Pulmonary artery endothelial cell (primary cell): Measurements from ENCODE around the gene NDUFAF3. TPM values are rescaled to one million over a fixed set of nuclear protein-coding genes. Genes with fewer than 3 reads are reported as not detected.

Experiments used
- DNase-seq: peaks from one replicate; pipeline ENCODE4 v3.0.0-alpha.2; 2011; ENCODE audit warnings: low read depth, low spot score
- total RNA-seq: library from RNA; depleted of rRNA; stranded (reverse); fragments of >200 nt; gene quantifications from 2 replicates; pipeline ENCODE4 v1.2.3, GENCODE V29; 2014

NDUFAF3 gene
- total RNA-seq, 1 donor from 2014 or later, result 65.7 TPM

DNA sequence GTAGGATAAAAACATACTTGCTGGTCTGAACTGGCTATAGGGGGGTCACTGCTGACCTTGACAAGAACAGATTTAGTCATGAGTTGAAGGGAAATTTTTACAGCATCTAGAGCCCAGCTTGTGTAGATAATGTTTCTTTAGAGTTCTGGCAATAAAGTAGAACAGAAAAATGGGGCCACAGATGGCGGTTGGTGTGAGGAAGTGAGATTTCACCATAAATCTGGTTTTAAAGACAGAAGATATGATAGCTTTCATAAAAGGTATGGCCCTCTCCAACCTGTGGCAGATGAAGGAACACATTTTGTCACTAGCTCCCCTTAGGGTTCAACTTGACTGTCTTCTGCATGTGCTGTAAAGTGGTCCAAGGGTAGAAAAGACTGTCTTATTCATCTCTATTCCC lies 31.6 kb downstream of the NDUFAF3 start:
- no peak for DNase-seq

GRCh38 chr3:49054344-49054862 lies 32.5 kb downstream of the NDUFAF3 start:
- no peak for DNase-seq

GRCh38 chr3:49057268-49057667 lies 35.3 kb downstream of the NDUFAF3 start:
- DNase-seq, result no peak

- DNase-seq, result no peak
These were observed 36.1 kb downstream of the NDUFAF3 start for GRCh38 chr3:49058011-49058410.

Other genes starting within 250 kb of the NDUFAF3 start
- 46.6 and 52.0 TPM in 2 replicates for gene PRKAR2A, start 174.2 kb upstream of the NDUFAF3 start, total RNA-seq
- gene SLC25A20, start 123.2 kb upstream of the NDUFAF3 start, total RNA-seq, result 25.4 and 26.6 TPM in 2 replicates
- gene ARIH2, start 103.3 kb upstream of the NDUFAF3 start, total RNA-seq, result 61.3 and 85.8 TPM in 2 replicates
- 25.5 and 31.1 TPM in 2 replicates for gene P4HTM, start 31.9 kb upstream of the NDUFAF3 start, total RNA-seq
- gene WDR6, start 14.7 kb upstream of the NDUFAF3 start, total RNA-seq, result 66.7 and 71.2 TPM in 2 replicates
- 37.4 and 48.5 TPM in 2 replicates for gene DALRD3, start 3.5 kb upstream of the NDUFAF3 start, total RNA-seq
- gene IMPDH2, start 7.3 kb downstream of the NDUFAF3 start, total RNA-seq, result 352 and 465 TPM in 2 replicates
- gene QRICH1, start 72.0 kb downstream of the NDUFAF3 start, total RNA-seq, result 59.1 and 62.7 TPM in 2 replicates
- gene QARS1, start 82.6 kb downstream of the NDUFAF3 start, total RNA-seq, result 321 and 422 TPM in 2 replicates
- gene USP19, start 98.7 kb downstream of the NDUFAF3 start, total RNA-seq, result 42.9 and 54.2 TPM in 2 replicates
- gene LAMB2, start 110.9 kb downstream of the NDUFAF3 start, total RNA-seq, result 470 and 504 TPM in 2 replicates
- 16.1 and 20.1 TPM in 2 replicates for gene CCDC71, start 144.2 kb downstream of the NDUFAF3 start, total RNA-seq
- gene KLHDC8B, start 149.5 kb downstream of the NDUFAF3 start, total RNA-seq, result 41.0 and 41.2 TPM in 2 replicates